ENCODE data around the gene KCNQ4. TPM values are rescaled to one million over a fixed set of nuclear protein-coding genes. Genes with fewer than 3 reads are reported as not detected.

Gene KCNQ4
- total RNA-seq, 1 donor from 2014 or later, result 0.76 TPM

DNA sequence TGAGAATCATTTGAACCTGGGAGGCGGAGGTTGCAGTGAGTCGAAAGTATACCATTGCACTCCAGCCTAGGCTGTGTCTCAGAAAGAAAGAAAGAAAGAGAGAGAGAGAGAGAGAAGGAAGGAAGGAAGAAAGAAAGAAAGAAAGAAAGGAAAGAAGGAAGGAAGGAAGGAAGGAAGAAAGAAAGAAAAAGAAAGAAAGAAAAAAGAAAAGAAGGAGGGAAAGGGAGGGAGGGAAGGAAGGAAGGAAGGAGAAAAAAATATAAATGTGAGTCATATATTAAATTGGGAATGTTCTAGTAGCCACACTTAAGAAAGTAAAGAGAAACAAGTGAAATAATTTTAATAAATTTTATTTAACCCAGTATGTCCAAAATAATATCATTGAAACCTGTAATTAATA lies 95.3 kb downstream of the KCNQ4 start:
- H3K27me3 Mint-ChIP-seq (ENCODE audit: unreplicated experiment), result peaks cover 2% of the 10 kb centered on the region
- TF ChIP-seq, protein P1, sequence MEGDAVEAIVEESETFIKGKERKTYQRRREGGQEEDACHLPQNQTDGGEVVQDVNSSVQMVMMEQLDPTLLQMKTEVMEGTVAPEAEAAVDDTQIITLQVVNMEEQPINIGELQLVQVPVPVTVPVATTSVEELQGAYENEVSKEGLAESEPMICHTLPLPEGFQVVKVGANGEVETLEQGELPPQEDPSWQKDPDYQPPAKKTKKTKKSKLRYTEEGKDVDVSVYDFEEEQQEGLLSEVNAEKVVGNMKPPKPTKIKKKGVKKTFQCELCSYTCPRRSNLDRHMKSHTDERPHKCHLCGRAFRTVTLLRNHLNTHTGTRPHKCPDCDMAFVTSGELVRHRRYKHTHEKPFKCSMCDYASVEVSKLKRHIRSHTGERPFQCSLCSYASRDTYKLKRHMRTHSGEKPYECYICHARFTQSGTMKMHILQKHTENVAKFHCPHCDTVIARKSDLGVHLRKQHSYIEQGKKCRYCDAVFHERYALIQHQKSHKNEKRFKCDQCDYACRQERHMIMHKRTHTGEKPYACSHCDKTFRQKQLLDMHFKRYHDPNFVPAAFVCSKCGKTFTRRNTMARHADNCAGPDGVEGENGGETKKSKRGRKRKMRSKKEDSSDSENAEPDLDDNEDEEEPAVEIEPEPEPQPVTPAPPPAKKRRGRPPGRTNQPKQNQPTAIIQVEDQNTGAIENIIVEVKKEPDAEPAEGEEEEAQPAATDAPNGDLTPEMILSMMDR (IDR thresholded peaks at IDR 0.05; ENCODE audit: partially characterized antibody, unreplicated experiment), result no peak
- DNase-seq, result no peak
- H3K36me3 Mint-ChIP-seq (ENCODE audit: unreplicated experiment), result peaks cover 3% of the 10 kb centered on the region
- H3K4me1 Mint-ChIP-seq (ENCODE audit: low read depth, unreplicated experiment), result peaks cover 2% of the 10 kb centered on the region
- no peak overlapping the region for H3K27ac Mint-ChIP-seq (ENCODE audit: unreplicated experiment)
- H3K9me3 Mint-ChIP-seq (ENCODE audit: unreplicated experiment), result no peaks in the 10 kb centered on the region
- no peak overlapping the region for H3K4me3 Mint-ChIP-seq (ENCODE audit: unreplicated experiment)

DNA sequence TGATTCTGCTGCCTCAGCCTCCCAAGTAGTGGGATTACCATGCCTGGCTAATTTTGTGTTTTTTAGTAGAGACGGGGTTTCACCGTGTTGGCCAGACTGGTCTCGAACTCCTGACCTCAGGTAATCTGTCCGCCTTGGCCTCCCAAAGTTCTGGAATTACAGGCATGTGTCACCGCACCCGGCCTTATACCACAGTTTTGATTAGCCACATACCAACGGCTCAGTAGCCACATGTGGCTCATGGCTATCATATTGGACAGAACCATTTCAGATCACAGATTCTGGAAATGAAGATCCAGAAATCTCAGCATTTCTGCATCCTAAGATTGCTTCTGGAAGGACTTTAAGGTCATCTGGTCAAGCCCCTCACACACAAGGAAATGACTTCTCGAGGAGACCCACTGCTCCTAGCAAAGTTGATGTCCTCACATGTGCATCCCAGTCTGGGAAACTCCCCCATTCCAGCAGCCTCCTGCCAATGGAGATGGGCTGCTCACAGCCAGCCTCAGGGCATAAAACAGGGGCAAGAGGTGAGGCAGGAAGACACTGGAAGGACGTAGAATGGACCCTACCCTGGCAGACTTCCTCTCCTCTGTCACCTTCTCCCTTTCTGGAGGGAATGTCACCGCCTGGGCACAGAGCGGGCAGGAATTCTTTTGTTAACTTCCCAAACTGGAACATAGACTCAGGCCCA lies 96.0 kb downstream of the KCNQ4 start:
- Mint-ChIP-seq H3K4me1 (ENCODE audit: low read depth, unreplicated experiment) (peaks cover 2% of the 10 kb centered on the region), H3K9me3 (ENCODE audit: unreplicated experiment) (no peaks in the 10 kb centered on the region), H3K27me3 (ENCODE audit: unreplicated experiment) (peaks cover 3% of the 10 kb centered on the region), H3K36me3 (ENCODE audit: unreplicated experiment) (peaks cover 4% of the 10 kb centered on the region), H3K4me3 (ENCODE audit: unreplicated experiment) (no peak overlapping the region), H3K27ac (ENCODE audit: unreplicated experiment) (no peak overlapping the region)
- no peak for DNase-seq
- TF ChIP-seq, protein P1 (IDR thresholded peaks at IDR 0.05; ENCODE audit: partially characterized antibody, unreplicated experiment), result no peak

DNA sequence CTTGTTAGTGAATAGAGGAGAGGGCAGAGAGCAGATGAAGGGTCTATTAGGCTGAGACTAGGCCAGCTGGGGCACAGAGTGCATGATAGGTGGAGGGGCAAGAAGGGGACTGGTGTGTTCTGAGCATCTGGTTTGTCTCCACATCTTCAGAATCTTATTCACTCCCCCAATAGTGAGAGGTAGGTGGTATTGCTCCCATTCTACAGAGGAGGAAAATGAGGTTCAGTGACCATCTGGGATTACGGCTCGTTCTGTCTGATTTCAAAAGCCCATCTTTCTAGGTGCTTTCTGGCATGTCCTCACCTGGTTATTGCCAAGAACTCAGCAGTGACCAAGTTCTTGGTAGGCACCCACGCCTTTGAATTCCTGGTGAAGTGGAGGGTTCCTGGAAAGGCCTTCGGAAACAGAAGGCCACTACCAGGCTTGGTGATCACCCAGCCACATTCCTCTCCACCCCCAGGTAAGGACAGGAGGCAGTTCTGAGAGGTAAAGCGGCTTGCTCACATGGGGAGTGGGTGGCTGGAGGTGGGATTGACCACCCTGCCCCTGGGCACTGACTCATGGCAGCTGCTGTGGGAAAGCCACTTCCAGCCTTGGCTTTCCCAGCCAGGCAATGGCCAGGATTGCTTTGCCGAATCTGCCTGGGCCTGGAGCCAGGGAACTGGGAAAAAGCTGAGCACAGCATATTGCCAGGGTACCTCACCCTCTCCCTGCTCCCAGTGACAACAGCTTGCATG lies 97.4 kb downstream of the KCNQ4 start:
- no peak for DNase-seq
- Mint-ChIP-seq H3K4me1 (ENCODE audit: low read depth, unreplicated experiment) (peaks cover 2% of the 10 kb centered on the region), H3K27ac (ENCODE audit: unreplicated experiment) (no peak overlapping the region), H3K4me3 (ENCODE audit: unreplicated experiment) (no peak overlapping the region), H3K36me3 (ENCODE audit: unreplicated experiment) (peaks cover 8% of the 10 kb centered on the region), H3K9me3 (ENCODE audit: unreplicated experiment) (no peaks in the 10 kb centered on the region), H3K27me3 (ENCODE audit: unreplicated experiment) (peaks cover 9% of the 10 kb centered on the region)
- TF ChIP-seq, protein P1 (IDR thresholded peaks at IDR 0.05; ENCODE audit: partially characterized antibody, unreplicated experiment), result no peak

DNA sequence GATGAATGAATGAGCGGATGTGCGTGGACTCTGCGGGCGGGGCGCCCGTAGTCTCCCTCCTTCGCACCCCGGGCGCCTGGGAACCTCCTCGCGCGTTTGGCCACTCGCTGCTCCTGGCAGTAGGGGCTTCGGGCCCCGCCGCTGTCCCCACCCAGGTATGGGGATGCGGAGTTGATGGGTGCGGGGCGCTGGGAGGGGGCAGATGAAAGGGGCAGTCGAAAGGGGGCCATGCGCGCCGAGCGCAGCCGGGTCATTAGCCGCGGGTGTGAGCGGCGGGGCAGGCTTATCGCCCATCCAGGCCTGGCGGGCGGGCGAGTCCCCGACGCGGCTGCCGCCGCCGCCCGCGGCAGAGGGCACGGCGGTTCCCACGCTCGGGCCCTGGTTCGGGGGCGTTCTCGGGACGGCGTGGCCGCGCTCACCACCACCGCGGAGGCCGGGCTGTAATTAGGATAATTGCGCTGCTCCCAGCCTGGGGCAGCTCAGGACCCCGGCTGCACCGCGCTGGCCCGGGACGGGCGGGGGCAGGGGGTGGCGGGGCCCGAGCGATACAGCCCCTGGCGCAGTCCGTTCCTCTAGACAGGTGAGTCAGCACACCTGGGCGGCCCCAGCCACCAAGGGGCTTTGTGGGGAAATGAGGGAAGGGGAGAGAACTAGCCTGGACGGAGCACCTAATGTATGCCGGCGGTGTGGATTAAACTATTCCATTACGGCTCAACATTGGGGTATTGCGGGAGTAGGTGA lies 100.6 kb downstream of the KCNQ4 start:
- H3K27ac Mint-ChIP-seq (ENCODE audit: unreplicated experiment), result no peak overlapping the region
- TF ChIP-seq, protein P1 (IDR thresholded peaks at IDR 0.05; ENCODE audit: partially characterized antibody, unreplicated experiment), result no peak

More for the DNA sequence above, 100.6 kb downstream of the KCNQ4 start:
- Mint-ChIP-seq H3K27me3 (ENCODE audit: unreplicated experiment) (peaks cover 21% of the 10 kb centered on the region), H3K4me3 (ENCODE audit: unreplicated experiment) (peak overlapping the region; percentile 75), H3K9me3 (ENCODE audit: unreplicated experiment) (peaks cover 4% of the 10 kb centered on the region), H3K4me1 (ENCODE audit: low read depth, unreplicated experiment) (no peaks in the 10 kb centered on the region), H3K36me3 (ENCODE audit: unreplicated experiment) (peaks cover 12% of the 10 kb centered on the region)
- peak; percentile 22 for DNase-seq
